A549 treated with dexamethasone at 1 μM for 4 hours (cell line): ENCODE measurements around the gene STAT1. TPM values are rescaled to one million over a fixed set of nuclear protein-coding genes. Genes with fewer than 3 reads are reported as not detected.

Experiments
- total RNA-seq: library from RNA; stranded (reverse); fragments of 200-300 nt; extraction: Qiagen RNA extraction; gene quantifications from 5 replicates; pipeline ENCODE4 v1.2.3, GENCODE V29; 2022

The STAT1 gene
- total RNA-seq = 46.6 to 67.1 TPM (median 62.0 TPM) in 5 replicates

DNA sequence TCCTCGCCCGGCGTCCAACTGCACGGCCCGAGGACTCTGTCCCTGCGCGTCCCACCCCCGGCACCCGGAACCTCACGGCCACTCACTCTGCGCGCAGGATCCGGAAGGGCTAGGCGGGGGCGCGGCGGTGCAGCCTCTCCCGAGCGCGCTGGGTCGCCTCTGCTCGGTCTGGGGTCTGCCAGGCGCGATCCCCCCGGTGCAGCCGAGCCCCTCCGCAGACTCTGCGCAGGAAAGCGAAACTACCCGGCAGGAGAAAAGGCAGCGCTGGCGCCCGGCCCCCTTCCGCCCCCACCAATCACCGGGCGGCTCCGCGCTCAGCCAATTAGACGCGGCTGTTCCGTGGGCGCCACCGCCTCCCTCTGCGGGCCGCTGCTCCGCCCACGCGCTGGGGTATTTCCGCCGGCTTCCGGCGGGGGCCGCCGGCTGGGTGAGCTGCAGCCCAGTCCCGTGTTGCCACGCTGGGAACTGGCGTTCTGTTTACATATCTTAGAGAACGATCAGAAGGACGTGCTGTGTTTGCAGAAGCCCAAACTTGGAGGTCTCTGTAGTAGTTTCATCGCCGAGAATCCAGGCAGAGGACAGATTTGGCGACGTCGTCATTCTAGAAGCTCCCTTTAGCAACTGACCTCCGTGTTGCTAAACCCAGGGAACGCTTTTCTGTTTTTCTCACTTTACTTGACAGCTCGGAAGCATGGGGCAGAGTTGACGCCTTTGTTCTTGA, at the start of gene STAT1:
TSS of gene STAT1 (minus strand) at position 240 of the 721 bp plus-strand sequence. CDS start 4,168 bp downstream, outside the sequence.

Other genes starting within 250 kb of the STAT1 start
- 74.5 to 129 TPM (median 106 TPM) in 5 replicates for gene GLS, start 133.3 kb downstream of the STAT1 start, total RNA-seq
- 3.9 to 5.7 TPM (median 4.8 TPM) in 5 replicates for gene STAT4, start 136.8 kb upstream of the STAT1 start, total RNA-seq
- gene MYO1B, start 231.2 kb upstream of the STAT1 start, total RNA-seq = 52.3 to 60.1 TPM (median 55.9 TPM) in 5 replicates